ENCODE measurements around the gene CEP72.

DNA sequence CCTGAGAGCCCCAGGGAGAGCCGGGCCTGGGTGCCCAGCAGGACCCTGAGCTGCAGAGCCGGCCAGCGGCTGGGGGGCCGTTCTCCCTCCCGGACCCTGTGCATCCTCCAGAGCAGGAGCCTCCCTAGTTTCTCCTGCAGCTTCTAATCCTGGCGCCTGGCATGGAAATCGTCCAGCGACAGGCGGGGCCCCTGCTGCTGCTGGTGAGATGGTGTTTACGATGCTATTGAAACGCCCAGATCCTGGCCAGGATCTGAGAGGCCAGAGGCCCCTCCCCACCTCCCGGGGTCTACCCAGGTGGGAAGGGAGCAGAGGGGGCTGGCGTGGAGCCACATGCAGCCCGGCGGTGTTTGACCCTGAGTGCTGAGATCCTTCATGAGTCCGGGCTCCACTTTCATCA, 38.2 kb upstream of the CEP72 start:
- TF ChIP-seq, protein P1, sequence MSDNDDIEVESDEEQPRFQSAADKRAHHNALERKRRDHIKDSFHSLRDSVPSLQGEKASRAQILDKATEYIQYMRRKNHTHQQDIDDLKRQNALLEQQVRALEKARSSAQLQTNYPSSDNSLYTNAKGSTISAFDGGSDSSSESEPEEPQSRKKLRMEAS (IDR thresholded peaks at IDR 0.05; ENCODE audit: low read depth), result no peak
- TF ChIP-seq FOXM1 (IDR thresholded peaks at IDR 0.05; ENCODE audit: low read depth) (no peak), EP300 (IDR thresholded peaks at IDR 0.05; ENCODE audit: borderline replicate concordance in 1 of 2, low read depth in 1 of 2, low read length in 1 of 2) (no peak), RAD21 (IDR thresholded peaks at IDR 0.05; ENCODE audit: low read length) (no peak), JUND (IDR thresholded peaks at IDR 0.05) (no peak), POLR2AphosphoS5 (IDR thresholded peaks at IDR 0.05; ENCODE audit: low read depth, low read length) (no peak)
- TF ChIP-seq, protein P2, sequence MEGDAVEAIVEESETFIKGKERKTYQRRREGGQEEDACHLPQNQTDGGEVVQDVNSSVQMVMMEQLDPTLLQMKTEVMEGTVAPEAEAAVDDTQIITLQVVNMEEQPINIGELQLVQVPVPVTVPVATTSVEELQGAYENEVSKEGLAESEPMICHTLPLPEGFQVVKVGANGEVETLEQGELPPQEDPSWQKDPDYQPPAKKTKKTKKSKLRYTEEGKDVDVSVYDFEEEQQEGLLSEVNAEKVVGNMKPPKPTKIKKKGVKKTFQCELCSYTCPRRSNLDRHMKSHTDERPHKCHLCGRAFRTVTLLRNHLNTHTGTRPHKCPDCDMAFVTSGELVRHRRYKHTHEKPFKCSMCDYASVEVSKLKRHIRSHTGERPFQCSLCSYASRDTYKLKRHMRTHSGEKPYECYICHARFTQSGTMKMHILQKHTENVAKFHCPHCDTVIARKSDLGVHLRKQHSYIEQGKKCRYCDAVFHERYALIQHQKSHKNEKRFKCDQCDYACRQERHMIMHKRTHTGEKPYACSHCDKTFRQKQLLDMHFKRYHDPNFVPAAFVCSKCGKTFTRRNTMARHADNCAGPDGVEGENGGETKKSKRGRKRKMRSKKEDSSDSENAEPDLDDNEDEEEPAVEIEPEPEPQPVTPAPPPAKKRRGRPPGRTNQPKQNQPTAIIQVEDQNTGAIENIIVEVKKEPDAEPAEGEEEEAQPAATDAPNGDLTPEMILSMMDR (IDR thresholded peaks at IDR 0.05), result no peak

Data from SK-N-SH (cell line).